Middle frontal gyrus (tissue), 1 donor: Measurements from ENCODE around the gene GNA12.
"Not testable (repeated sequence)": the region's sequence is repeated elsewhere in the genome, so short reads cannot be mapped to it uniquely, and the experiment has no call there.

ENCODE experiments used
- DNase-seq: peaks from one replicate; pipeline ENCODE4 v3.0.0-alpha.2; 2015; ENCODE audit warnings: low spot score; ENCODE audit errors: extremely low spot score

GNA12 gene

DNA sequence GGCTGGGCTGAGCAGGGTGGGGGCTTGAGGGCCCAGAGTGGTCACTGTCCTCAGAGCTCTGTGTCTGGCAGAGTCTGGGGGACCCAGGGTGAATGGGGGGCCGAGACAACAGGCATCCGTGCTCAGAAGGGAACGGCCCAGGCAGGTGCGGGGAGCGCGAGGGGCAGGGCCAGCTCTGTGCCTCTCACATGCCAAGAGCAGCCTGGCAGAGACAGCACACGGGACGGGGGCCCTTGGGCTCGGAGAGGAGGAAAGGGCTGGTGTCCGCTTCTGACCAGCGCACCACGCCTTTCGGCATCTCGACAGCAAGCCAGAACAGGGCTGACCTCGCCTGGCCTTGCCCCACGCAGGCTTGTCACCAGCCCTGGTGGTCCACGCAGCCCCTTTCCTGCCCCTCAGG is 142.7 kb downstream of the GNA12 start:
- DNase-seq, result no peak

GRCh38 chr7:2700141-2700850 is 143.8 kb downstream of the GNA12 start:
- no peak for DNase-seq

DNA sequence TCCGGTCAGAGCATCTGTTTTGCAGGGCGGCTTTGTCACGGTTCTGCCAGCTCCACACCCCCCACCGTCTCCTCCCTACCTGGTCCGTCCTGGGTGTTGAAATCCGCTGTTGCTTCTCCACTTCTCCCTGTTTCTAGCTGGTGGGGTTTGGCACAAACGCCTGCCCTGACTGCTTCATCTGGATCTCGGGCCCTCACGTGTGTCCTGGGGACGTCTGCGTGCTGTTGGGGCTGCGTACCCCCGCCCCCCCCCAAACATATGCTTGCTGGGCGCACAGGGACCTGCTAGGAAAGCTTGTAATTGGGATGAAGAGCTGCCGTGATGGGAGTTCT is 144.9 kb downstream of the GNA12 start:
- no peak for DNase-seq

DNA sequence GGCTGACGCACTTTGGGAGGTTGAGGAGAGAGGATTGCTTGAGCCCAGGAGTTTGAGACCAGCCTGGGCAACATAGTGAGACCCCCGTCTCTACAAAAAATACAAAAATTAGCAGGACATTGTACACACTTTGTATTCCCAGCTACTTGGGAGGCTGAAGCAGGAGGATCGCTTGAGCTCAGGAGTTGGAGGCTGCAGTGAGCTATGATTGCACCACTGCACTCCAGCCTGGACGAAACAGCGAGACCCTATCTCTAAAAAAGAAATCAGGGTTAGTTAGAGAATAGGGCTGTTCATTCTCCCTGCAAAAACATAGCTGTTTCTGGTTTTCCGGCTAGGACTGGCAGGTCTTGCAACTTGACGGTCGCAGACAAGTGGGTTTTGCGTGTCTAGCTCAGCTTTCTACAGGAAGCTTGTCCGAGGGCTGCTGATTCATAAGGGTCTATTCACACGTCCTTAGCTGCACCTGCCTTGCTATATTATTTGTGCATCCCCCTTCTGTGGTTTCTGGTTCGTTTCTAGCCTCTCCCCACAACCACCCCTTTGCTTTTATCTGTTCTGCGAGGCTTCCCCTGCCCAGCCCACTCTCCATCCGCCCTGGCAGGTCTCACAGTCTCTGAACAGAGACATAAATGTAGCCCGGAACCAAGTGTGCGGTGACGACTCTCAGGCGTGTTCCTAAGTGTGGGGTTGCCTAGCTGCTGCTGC is 145.4 kb downstream of the GNA12 start:
- DNase-seq, result no peak

DNA sequence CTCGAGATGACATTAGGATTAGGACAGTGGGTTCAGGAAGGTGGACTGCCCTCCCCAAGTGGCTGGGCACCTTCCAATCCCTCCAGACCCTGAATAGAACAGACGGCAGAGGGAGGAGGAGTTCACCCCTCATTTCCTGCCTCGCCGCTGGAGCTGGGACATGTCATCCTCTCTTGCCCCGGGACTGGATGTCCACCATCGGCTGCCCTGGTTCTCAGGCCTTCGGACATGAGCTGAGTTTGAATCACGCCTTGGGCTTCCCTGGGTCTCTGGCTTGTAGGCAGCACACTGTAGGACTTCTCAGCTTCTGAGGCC is 150.0 kb downstream of the GNA12 start:
- not testable (repeated sequence) for DNase-seq

DNA sequence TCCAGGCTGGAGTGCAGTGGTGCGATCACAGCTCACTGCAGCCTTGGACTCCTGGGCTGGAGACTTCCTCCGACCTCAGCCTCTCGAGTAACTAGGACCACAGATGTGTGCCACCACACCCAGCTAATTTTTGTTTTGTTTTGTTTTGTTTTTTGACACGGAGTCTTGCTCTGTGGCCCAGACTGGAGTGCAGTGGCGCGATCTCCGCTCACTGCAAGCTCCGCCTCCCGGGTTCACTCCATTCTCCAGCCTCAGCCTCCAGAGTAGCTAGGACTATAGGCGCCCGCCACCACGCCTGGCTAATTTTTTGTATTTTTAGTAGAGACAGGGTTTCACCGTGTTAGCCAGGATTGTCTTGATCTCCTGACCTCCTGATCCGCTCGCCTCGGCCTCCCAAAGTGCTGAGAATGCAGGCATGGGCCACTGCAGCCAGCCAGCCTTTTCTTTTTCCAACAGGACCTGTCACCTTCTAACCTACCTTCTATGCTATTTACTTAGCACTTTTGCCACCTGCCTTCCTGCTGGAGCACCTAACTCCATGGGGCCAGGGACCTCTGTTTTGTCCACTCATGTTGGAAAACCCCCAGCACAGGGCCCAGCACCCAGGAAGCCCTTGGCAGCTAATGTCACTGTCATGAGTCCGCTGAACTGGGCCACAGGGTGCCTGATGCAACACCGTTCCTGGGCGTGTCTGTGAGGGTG is 150.5 kb downstream of the GNA12 start:
- DNase-seq, result not testable (repeated sequence)

DNA sequence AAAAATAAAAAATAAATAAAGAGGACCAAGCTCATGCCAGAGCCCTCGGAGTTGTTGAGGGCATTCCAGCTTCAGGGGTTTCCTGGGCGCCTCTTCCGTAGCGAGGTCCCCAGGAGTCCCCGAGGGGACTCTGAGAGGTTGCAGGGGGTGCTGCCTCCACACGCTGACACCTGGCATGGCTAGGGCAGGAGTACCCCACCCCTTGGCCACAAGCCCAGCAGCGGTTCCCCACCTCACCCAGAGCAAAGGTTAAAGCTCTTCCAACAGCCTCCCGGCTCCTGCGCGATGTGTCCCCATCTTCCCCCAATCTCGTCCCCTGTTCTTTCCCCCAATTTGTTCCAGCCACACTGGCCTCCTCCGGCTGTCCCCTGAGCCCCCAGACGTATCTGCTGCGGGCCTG is 151.6 kb downstream of the GNA12 start:
- no peak for DNase-seq

GRCh38 chr7:2691932-2692439 is 152.1 kb downstream of the GNA12 start:
- not testable (repeated sequence) for DNase-seq

GRCh38 chr7:2691011-2691707 is 152.9 kb downstream of the GNA12 start:
- no peak for DNase-seq

DNA sequence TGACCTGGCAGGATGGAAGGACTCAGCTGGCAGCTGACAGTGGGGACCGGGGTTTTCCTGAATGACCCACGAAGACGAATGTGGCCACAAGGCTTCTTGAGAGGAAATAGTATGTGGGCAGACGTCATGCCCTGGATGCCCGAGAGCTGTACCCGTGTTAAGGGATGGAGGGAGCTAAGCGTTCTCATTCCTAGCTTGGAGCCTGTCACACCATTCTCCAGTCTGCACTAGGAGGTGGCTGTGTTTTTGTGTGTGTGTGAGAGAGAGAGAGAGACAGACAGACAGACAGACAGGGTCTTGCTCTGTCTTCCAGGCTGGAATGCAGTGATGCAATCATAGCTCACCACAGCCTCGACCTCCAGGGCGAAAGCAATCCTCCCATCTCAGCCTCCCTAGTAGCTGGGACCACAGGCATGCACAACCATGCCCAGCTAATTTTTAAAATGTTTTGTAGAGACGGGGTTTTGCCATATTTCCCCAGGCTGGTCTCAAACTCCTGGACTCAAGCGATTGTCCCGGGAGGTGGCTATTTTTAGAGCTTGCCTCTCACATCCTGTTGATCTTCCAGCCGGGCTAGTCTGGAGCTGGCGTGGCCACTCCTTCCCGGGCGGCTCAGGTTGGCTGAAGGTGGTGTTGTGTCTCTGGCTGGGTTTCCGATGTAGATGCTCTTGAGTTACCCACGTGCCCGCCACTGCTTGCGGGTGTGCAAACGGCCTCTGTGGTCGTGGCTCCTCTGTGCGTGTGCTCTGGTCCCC is 154.0 kb downstream of the GNA12 start:
- no peak for DNase-seq

DNA sequence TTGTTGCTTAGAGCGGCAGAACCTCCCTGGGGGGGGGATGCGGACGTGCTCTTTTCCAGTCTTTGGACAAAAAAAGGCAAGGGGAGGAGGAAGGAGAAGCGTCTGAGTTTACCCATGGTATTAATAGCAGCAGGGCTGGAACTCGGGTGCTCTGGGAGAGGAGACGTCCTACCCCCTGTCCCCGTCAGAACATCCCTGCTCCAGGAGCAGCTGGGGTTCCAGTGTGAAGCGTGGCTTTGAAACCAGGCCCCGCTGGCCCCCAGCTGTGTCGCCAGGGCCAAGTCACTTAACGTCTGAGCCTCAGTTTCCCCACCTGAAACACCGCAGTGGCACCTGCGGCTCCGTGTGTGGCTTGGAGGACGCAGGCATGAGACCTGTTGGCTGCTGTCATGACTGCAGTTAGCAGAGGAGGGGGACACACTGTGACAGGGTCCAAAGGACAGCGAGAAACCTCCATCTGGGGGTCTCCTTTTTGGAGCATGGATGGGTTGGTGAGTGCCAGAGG is 154.7 kb downstream of the GNA12 start:
- no peak for DNase-seq

DNA sequence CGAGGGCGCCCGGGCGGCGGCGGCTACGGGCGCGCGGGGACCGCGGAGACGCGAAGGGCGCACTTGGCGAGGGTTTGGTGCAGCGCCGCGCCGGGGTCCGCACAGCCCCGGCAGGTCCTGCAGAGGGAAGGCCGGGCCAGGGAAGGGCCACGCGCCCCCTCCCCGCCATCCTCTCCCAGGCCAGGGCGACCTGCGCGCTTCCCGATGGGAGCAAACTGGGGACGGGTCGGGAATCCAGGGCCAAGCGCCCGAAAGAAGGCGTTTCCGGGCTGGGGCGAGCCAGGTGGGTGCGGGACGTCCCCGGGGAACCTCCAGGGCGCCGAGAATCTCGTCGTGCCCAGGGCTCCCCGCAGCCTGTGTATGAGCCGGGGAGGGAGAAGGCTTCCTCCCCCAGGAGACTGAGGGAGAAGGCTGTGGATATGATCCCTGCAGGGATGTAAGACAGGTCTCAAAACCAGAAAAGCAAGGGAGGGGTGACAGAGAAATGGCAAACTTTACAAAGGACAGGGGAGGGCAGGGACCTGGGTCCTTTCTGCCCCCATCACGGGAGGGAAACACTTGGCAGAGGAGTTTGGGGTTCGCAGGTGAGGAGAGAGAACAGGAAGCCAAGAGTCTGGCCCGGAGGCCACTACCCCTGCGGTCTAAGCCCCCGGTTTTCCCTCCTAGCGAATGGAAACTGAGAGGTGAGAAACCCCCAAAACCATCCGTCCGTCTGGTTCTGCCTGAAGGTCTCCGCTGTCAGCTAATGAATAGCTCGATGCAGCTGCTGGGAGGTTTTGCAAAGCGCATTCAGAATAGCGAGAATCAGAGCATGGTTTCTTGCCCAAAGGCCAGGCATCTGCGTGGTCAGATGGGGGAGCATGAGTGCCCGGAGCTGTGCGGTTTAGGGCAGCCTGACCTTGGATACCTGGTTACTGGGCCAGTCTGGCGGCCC is 155.4 kb downstream of the GNA12 start:
- DNase-seq, result peak; percentile 35

DNA sequence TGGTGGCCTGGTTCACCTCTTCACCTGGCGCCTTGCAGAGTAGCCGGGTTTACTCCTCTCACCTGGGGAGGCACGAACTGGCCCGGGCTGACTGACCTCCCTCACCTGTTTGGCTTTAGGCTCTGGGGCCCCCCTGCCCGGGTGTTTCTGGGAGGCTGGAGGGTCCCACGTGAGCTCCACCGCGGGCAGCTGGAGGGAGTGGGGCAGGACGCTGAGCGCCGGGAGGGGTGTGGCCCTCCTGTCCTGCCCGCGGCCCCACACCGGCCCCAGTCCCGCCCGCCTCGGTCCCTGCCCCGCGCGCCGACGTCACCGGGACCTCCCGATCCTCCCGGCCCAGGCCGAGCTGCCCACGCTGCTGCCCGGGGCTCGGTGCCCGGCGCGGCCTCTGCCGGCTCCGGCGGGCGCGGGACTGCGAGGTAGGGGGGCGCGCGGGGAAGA is 156.2 kb downstream of the GNA12 start, which contains the start of gene AMZ1:
Gene AMZ1, plus strand, starts transcription at position 322 of the 438 bp plus-strand sequence. CDS start 12,250 bp downstream, outside the sequence.
- DNase-seq, result no peak

DNA sequence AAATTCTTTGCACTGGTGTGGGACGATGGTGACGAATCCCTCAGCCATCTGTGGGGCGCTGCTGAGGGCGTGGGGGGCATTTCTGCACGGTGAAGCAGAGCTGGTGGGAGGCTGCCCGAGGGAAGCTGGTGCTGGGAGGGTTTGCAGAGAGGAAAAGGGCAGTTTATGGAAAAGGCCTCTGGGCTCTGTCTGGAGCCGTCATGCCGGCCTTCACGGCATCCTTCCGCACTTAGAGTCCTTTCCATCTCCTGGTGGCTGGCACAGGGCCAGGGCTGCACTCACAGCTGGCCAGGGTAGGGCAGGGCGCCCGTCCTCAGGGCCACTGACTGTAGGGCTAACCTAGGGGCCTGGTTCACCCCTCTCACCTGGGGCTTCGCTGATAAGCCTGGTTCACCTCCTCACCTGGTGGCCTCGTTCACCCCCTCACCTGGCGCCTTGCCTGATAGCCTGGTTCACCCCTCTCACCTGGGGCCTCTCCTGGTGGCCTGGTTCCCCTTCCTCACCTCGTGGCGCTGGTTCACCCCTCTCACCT is 156.7 kb downstream of the GNA12 start:
- DNase-seq, result no peak

DNA sequence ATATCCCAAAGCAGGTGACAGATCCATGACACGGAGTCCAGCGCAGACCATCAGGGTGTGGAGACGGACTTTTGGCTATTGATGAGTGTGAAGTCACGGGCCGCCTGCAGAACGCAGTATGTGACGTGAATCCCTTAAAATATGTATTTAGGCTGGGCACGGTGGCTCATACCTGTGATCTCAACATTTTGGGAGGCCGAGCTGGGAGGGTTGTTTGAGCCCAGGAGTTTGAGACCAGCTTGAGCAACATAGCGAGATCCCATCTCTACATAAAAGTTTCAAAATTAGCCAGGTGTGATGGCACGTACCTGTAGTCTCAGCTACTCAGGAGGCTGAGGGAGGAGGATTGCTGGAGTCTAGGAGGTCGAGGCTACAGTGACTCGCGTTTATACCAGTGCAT is 158.0 kb downstream of the GNA12 start:
- DNase-seq, result no peak

- DNase-seq, result no peak
Measured at GRCh38 chr7:2684501-2684900, 159.6 kb downstream of the GNA12 start.

DNA sequence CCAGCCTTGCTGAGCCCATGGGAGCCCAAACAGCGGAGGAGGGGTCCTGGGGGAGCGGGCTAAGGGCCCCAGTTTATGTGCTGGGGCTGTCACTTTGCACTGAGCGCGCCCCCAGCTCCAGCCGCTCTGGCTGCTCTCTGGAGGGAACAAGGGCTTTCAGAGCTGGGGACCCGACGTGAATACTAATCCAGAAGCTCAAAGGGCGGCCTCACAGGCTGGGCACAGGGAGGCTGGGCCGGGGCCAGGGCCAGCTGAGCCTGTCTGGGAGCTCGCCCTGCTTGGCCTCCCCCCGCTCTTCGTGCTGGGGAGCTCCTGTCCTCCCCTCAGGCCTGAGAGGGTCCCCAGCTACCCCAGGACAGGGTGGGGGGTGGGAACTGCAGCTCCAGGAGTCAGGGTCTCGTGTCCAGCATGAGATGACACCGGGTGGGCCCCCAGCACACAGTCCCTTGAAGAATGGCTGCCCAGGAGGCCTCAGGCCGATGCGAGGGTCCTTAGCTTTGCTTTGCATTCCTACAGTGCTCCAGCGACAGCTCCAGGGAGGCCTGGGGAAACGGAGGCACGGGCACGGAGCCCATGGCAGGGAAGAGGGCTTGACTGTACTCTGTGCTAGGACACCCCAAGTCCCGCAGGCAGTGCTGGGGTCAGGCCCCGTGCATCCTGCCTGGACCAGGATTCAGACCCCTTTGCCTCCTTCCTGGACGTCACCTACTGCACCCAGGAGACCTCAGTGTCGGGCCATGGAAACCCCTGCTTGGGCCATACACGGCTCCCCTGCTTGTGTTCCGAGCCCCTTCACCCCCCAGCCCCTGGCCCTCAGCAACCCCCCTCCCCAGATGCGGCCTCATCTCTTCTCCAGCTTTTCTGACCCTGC is 161.9 kb downstream of the GNA12 start:
- DNase-seq, result peak; percentile 85

DNA sequence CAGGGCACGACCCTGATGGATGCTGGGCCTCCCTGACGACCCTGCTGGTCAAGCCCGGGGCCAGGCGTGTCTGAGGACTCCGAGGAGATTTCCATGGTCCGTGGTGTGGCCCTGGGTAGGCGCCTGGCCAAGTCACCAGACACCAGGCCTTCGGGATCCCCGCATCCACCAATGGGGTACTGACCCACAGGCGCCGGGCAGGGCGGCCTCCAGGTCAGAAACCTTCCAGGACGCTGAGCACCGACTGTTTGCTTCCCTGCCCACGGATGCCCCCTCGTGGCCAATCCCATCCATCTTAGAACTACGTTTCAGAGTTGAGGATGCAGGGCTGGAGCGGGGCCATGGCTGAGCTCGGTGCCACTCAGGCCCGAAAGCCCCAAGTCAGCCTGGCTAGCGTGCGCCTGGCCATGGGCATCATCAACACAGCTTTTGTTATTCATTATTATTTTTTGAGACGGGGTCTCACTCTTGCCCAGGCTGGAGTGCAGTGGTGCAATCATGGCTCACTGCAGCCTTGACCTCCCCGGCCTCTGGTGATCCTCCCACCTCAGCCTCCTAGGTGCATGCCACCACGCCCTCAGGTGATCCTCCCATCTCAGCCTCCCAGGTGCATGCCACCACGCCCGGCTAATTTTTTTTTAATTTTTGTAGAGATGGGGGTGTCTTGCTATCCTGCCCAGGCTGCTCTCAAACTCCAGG is 163.2 kb downstream of the GNA12 start:
- DNase-seq, result peak; percentile 72
